ENCODE results near the gene SDR9C7.

- no peak for TF ChIP-seq CTCF (IDR thresholded peaks at IDR 0.05; ENCODE audit: low read length)
- no peak for TF ChIP-seq EZH2 (IDR thresholded peaks at IDR 0.05; ENCODE audit: borderline replicate concordance, low read length)
Observed at GRCh38 chr12:56953314-56953713, 19.1 kb upstream of the SDR9C7 start.

Data from OCI-LY1 (cell line).